ENCODE measurements around the gene DERL3.

DNA sequence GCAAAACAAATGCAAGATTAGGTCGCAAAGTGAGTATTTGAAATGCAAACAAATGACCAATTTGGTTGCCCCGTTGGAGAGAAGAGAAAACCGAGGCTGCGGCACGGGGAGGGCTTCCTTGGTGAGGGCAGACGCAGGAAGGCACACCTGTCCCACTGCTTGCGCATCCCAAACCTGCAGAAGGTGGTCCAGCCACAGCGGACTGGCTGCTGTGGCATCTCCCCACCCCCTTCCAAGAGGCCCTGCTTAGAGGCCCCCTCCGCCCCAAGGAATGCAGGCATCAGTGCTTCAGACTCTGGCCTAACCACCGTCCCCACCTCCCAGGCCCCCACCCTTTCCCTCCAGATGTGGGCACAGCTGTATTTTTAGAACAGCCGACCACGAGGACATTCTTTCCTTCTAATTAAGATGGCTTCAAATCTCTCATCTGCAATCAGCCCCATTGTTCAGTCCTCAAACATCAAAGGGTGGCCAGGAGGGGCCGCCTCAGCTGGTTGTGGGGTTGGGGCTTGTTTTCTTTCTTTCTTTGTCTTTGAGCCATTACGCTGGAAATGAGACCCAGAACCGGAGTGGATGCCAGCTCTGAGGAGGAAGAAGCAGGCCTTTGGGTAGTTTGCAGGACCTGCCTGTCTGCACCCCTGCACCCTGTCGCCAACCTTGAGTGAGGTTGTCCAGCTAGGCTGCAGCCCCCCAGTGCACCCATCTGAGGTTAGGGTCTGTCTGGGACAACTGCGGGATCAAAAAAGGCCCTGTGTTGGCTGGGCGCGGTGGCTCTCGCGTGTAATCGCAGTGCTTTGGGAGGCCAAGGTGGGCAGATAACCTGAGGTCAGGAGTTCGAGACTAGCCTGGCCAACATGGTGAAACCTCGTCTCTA, 9.4 kb upstream of the DERL3 start:
- no peak for TF ChIP-seq EZH2 (IDR thresholded peaks at IDR 0.05; ENCODE audit: borderline replicate concordance, insufficient read depth, low read depth, low read length, poor library complexity, severe bottlenecking)
- TF ChIP-seq, protein P1, sequence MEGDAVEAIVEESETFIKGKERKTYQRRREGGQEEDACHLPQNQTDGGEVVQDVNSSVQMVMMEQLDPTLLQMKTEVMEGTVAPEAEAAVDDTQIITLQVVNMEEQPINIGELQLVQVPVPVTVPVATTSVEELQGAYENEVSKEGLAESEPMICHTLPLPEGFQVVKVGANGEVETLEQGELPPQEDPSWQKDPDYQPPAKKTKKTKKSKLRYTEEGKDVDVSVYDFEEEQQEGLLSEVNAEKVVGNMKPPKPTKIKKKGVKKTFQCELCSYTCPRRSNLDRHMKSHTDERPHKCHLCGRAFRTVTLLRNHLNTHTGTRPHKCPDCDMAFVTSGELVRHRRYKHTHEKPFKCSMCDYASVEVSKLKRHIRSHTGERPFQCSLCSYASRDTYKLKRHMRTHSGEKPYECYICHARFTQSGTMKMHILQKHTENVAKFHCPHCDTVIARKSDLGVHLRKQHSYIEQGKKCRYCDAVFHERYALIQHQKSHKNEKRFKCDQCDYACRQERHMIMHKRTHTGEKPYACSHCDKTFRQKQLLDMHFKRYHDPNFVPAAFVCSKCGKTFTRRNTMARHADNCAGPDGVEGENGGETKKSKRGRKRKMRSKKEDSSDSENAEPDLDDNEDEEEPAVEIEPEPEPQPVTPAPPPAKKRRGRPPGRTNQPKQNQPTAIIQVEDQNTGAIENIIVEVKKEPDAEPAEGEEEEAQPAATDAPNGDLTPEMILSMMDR (IDR thresholded peaks at IDR 0.05) = no peak

Data from B cell (primary cell).